Adipocyte (in vitro differentiated cells): ENCODE measurements around the gene RETNLB.

ENCODE experiments used
- DNase-seq: peaks from one replicate; pipeline ENCODE4 v3.0.0-alpha.2; 2015; ENCODE audit warnings: low read depth
- H3K27me3 ChIP-seq: replicated peaks from 2 replicates; pipeline ENCODE4 v1.7.0; 2013; ENCODE audit warnings: mild to moderate bottlenecking, low read length, moderate library complexity; ENCODE audit not compliant: control insufficient read depth, insufficient read depth
- H3K36me3 ChIP-seq: 2 replicates; pipeline ENCODE4 v1.7.0; 2013; ENCODE audit warnings: low read length, mild to moderate bottlenecking, moderate library complexity; ENCODE audit not compliant: control insufficient read depth, insufficient read depth, severe bottlenecking
- H3K4me1 ChIP-seq: 2 replicates; pipeline ENCODE4 v1.7.0; 2013; ENCODE audit warnings: mild to moderate bottlenecking, low read length, moderate library complexity; ENCODE audit not compliant: control insufficient read depth, insufficient read depth
- H3K4me3 ChIP-seq: 2 replicates; pipeline ENCODE4 v1.7.0; 2013; ENCODE audit warnings: mild to moderate bottlenecking, low read length, moderate library complexity
- H3K9ac ChIP-seq: 2 replicates; pipeline ENCODE4 v1.7.0; 2013; ENCODE audit warnings: mild to moderate bottlenecking, low read length, moderate library complexity
- H3K9me3 ChIP-seq: 2 replicates; pipeline ENCODE4 v1.7.0; 2013; ENCODE audit warnings: mild to moderate bottlenecking, low read length, moderate library complexity; ENCODE audit not compliant: control insufficient read depth

The RETNLB gene, protein sequence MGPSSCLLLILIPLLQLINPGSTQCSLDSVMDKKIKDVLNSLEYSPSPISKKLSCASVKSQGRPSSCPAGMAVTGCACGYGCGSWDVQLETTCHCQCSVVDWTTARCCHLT

DNA sequence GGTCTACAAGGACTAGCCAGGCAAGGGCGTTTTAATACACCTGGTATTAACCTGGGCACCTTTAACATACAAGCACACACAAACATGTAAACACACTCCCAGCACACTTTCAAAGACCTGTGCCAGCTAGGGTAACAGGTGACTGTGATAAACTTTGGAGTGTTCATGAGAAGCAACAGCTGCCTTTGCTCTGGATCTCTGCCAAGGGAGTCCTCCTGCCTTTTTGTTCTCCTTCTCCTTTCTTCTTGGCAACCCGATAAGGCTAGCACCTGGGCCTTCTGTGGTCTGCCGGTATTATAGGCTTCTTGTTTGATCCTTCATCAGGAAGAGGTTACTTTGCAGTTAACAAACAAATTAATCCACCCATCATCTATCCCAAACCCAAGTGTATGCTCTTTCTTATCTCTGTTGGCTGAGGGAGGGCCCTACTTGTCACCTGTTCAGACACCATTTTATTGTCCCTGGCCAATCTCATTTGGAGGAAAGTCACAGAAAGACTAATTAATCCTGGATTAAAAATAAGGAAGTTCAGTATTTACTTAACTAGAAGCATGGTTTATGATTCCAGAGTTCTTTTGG, at the start of gene RETNLB:
RETNLB (minus strand) TSS at position 7 of the 579 bp plus-strand sequence. CDS start 225 bp downstream, outside the sequence.
- H3K27me3 ChIP-seq = peaks cover 7% of the 10 kb centered on the region
- DNase-seq = no peak
- peaks cover 7% of the 10 kb centered on the region for H3K9me3 ChIP-seq
- no peak within 1 kb of the TSS for H3K4me3 ChIP-seq
- no peaks in the 10 kb centered on the region for H3K4me1 ChIP-seq
- no peaks in the 10 kb centered on the region for H3K36me3 ChIP-seq
- H3K9ac ChIP-seq = no peak within 1 kb of the TSS

DNA sequence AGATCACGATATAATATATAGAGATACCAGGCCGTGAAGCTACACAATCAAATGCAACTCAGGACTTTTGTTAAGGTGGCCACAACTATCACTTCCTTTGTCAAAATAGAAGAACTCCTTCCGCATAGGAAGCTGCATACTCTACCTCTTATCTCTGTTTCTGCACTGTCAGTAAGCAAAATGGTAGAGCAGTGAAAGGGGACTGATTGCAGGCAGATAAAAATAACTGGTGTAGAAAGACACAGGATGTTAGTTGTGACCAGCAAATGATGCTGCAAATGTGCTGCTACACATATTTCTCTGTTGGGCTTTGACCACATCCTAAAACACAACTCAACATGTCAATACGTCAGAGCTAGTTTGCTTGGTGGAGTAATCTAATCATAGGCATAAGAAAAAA, 49.1 kb upstream of the RETNLB start:
- H3K9me3 ChIP-seq = peaks cover 6% of the 10 kb centered on the region
- H3K4me3 ChIP-seq = no peak overlapping the region
- no peak overlapping the region for H3K9ac ChIP-seq
- no peaks in the 10 kb centered on the region for H3K36me3 ChIP-seq
- H3K4me1 ChIP-seq = no peaks in the 10 kb centered on the region
- DNase-seq = no peak
- no peaks in the 10 kb centered on the region for H3K27me3 ChIP-seq

DNA sequence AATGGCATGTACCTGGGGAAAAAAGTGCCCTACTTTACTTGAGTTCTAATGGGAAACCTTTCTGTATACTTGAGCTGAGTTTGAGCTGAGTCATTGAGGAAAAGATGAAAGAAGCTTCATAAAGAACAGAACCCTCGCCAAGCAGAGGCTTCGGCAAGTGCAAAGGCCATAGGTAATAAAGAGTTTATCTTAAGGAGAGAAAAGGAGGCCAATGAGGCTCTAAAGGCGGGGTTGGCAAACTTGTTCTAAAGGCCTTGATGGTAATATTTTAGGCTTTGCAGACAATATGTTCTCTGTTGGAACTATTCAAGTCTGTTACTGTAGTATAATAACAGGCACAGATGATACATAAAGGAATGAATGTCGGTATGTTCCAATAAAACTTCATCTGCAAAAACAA, 47.8 kb upstream of the RETNLB start:
- Histone ChIP-seq H3K4me1 (no peaks in the 10 kb centered on the region), H3K9ac (no peak overlapping the region), H3K9me3 (peaks cover 6% of the 10 kb centered on the region), H3K4me3 (no peak overlapping the region), H3K27me3 (no peaks in the 10 kb centered on the region), H3K36me3 (no peaks in the 10 kb centered on the region)
- no peak for DNase-seq

DNA sequence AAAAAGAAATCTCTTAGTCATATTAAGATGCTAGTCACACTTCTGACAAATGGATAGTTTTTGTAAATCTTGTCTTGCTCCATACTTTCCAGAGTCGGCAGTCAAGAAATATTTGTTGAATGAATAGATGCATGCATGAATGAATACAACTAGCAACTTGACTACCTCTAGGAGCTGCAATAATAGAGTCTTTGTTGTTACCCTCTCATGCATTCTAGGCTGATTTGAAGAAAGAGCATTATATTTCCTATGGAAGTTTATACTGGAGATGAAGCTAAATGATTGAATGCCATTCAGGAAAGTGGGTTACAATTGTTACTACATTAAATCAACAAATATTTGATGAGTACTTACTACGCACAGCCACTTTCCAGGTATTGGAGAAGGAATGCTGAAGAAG, 47.2 kb upstream of the RETNLB start:
- Histone ChIP-seq H3K36me3 (no peaks in the 10 kb centered on the region), H3K27me3 (no peaks in the 10 kb centered on the region), H3K9ac (no peak overlapping the region), H3K4me1 (no peaks in the 10 kb centered on the region), H3K9me3 (peaks cover 6% of the 10 kb centered on the region), H3K4me3 (no peak overlapping the region)
- no peak for DNase-seq

DNA sequence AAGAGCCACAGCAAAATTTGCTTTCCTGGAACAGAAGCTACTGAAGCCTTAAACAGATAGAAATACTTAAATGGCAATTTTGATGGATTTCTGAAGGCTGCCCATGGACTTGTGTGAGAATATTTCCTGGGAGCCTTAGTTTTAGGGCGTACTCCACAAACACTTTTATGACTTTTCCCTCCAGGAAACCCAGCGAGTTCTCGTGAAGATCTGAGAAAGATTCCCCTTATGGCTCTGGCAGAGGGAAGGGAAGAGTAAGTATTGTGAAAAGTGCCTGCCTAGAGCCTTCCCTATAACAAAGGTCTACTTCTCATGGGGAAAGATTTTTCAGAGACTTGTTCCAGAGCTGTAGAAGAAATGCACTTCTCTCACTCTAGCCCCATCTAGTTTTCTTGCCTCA, 34.3 kb upstream of the RETNLB start:
- H3K9ac ChIP-seq = no peak overlapping the region
- H3K4me1 ChIP-seq = no peaks in the 10 kb centered on the region
- no peaks in the 10 kb centered on the region for H3K36me3 ChIP-seq
- DNase-seq = no peak
- no peaks in the 10 kb centered on the region for H3K9me3 ChIP-seq
- no peak overlapping the region for H3K4me3 ChIP-seq
- no peaks in the 10 kb centered on the region for H3K27me3 ChIP-seq

DNA sequence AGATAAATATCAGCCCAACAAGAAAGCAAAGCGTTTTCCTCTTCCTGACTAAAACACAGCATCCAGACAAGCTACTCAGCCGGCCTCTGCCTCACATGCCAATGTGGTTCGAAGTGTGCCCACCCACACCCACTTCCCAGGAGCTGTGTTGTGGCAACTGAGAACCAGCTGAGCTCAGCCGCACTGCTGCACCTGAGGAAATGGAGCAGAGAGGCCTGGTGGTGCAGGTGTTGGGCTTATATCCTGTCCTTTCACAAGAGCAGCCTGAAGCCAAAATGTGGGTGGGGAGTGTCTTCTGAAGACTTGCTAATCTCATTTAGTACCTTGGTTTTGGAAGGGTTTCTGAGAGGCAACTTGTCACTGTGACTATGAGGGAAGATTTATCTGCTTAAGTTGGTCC, 23.0 kb upstream of the RETNLB start:
- Histone ChIP-seq H3K36me3 (no peaks in the 10 kb centered on the region), H3K27me3 (no peaks in the 10 kb centered on the region), H3K9me3 (peaks cover 2% of the 10 kb centered on the region), H3K4me1 (no peaks in the 10 kb centered on the region), H3K9ac (no peak overlapping the region), H3K4me3 (no peak overlapping the region)
- DNase-seq = no peak

DNA sequence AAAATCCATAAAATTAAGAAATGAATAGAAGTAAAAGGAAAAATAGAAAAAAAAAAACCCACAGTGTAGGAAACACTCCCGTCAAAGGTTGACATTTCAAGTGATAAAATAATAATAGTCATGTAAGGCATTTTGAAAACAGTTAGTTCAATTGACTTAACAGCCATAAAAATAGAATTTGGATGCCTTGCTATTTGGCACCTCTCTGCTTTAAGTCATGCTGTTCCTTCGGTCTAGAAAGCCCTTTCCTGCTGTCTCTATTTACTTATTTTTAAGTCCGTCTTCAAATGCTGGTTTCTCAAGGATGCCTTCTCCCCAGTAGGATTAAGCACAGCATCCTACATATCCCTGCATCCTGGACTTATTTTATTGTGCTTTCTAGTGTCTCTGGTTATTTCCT, 22.3 kb upstream of the RETNLB start:
- Histone ChIP-seq H3K9ac (no peak overlapping the region), H3K27me3 (no peaks in the 10 kb centered on the region), H3K4me3 (no peak overlapping the region), H3K36me3 (no peaks in the 10 kb centered on the region), H3K4me1 (no peaks in the 10 kb centered on the region), H3K9me3 (no peaks in the 10 kb centered on the region)
- no peak for DNase-seq

DNA sequence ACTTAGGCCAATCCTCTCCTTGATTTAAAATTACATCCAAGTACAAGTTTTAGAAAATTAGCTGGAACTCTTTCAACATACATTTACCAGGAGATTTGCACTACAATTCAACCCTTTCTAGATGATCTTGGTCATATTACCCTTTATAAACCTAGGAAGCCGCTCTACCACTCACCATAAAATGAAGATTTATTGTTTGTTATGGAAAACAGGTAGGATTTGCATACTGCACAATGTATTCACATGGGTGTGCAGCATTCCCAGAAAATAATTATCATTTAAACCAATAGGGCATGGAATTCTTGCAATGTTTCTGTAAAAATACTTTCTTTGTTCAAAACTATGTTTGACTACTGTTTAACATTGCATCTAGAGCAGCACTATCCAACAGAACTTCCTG, 18.4 kb upstream of the RETNLB start:
- Histone ChIP-seq H3K4me3 (no peak overlapping the region), H3K9ac (no peak overlapping the region), H3K27me3 (no peaks in the 10 kb centered on the region), H3K9me3 (no peaks in the 10 kb centered on the region), H3K4me1 (no peaks in the 10 kb centered on the region), H3K36me3 (no peaks in the 10 kb centered on the region)
- no peak for DNase-seq

DNA sequence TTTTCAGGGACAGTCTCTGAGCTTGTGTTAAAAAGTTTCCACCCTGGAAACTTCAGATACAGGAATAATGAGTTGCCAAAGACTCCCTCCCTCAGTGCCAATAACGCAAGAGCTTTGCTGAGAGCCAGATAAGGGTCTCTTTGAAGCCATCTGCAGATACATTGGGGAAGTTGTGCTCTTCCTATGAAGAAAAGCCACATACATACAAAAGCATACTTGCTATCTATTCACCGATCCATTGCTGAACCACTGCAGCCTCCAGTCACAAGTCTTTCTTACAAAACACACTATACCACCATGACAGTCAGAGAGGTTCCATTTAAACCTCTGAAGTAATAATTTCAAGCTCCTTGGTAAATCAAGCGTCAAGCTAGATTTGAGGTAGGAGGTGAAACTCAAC, 10.0 kb upstream of the RETNLB start:
- H3K9ac ChIP-seq = no peak overlapping the region
- H3K36me3 ChIP-seq = no peaks in the 10 kb centered on the region
- H3K27me3 ChIP-seq = no peaks in the 10 kb centered on the region
- no peaks in the 10 kb centered on the region for H3K4me1 ChIP-seq
- H3K4me3 ChIP-seq = no peak overlapping the region
- no peaks in the 10 kb centered on the region for H3K9me3 ChIP-seq
- no peak for DNase-seq

DNA sequence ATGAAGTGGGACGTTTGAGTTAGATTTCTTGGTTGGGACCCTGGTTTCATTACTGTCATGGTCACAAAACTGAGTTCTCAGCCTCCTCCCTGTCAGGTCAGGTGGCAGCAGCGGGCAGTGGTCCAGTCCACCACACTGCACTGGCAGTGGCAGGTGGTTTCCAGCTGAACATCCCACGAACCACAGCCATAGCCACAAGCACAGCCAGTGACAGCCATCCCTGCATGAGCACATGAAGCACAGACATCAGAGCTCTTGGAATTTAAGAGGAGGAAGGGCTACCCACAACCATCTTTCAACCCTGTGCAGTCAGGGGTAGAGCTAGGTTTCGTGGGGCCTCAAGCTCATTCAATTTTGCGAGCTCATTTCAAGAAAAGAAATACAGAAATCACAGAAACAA, 1.5 kb downstream of the RETNLB start:
- peaks cover 7% of the 10 kb centered on the region for H3K9me3 ChIP-seq
- DNase-seq = no peak
- H3K9ac ChIP-seq = no peak overlapping the region
- no peaks in the 10 kb centered on the region for H3K4me1 ChIP-seq
- no peaks in the 10 kb centered on the region for H3K36me3 ChIP-seq
- H3K27me3 ChIP-seq = peaks cover 7% of the 10 kb centered on the region
- no peak overlapping the region for H3K4me3 ChIP-seq

DNA sequence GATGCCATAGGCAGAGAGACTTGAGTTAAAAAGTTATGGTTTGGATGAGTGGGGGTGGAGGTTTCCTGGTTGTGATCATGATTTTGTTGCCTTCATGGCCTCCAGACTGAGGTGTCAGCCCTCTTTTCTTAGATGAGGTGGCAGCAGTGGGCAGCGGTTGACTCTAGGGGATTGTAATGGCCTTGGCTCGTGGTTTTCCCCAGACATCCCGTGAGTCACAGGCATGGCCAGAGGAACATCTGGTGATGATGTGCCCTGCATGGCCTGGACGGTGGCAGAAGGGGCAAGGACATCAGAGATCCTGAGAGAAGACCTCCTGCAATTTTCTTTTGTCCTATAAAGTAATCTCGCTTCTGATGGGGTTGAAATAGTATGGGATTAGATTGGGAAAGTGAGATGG, 12.4 kb downstream of the RETNLB start:
- no peaks in the 10 kb centered on the region for H3K4me1 ChIP-seq
- no peak overlapping the region for H3K4me3 ChIP-seq
- no peak overlapping the region for H3K9ac ChIP-seq

DNA sequence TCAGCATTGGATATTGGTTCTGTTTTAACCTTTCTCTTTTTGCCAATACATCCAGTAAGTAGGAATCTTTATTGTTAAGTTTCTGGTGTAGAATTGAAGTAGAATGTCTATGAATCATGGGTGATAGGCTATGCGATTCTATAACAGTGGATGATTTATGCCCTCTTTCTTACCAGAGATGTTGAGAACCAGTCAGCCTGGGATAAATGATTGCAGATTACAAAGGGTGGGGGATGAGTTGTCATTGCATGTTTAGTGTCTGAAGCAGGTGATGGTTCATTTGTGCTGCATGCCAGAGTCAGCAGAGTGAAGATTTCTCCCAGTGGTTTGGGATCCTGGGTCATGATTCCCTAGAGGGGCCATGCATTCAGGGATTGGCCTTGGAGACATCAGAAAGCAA, 14.3 kb downstream of the RETNLB start:
- Histone ChIP-seq H3K4me1 (no peaks in the 10 kb centered on the region), H3K36me3 (no peaks in the 10 kb centered on the region), H3K9me3 (no peaks in the 10 kb centered on the region), H3K9ac (no peak overlapping the region), H3K4me3 (no peak overlapping the region), H3K27me3 (no peaks in the 10 kb centered on the region)
- DNase-seq = no peak

More for the DNA sequence above, 12.4 kb downstream of the RETNLB start:
- DNase-seq = no peak
- no peaks in the 10 kb centered on the region for H3K9me3 ChIP-seq
- H3K36me3 ChIP-seq = no peaks in the 10 kb centered on the region
- H3K27me3 ChIP-seq = no peaks in the 10 kb centered on the region
